Measurements from ENCODE around the gene ANKRD11. TPM values are rescaled to one million over a fixed set of nuclear protein-coding genes. Genes with fewer than 3 reads are reported as not detected.
A peak's percentile ranks its signal among the peaks of the same experiment; 100 is the strongest.

Gene ANKRD11
- total RNA-seq, 1 donor from 2014 or later: 165 TPM

DNA sequence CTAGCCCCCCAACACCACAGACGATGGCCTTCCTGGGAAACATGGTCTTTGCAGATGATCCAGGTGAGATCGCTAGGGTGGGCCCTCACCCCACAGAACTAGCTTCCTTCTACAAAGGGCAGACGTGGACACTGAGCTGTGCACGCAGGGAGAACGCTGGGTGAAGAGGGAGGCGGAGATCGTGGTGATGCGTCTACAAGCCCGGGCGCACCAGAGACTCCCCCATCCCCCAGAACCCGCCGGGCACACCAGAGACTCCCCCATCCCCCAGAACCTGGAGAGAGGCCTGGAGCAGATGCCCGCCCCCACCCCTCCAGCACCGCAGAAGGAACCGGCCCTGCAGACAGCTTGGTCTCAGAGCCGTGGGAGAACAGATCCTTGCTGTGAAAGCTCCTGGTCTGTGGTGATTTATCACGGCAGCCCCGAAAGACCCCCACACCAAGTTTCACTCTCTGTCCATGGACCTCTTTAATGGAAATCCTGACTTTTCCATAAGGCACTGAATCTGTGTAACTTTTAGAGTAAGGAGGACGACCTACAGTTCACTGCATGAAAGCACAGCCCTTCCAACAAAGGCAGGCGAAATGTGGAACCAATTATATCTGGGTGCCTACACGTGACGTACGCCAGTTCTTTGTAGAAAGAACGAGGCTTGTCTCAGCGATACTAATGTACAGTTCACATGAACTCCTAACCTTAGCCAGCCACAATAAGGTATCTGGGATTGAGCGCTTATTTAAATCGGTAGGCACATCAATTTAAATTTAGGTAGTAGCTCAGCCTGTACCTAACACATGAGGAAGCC is 88.5 kb downstream of the ANKRD11 start:
- Mint-ChIP-seq H3K4me1 (ENCODE audit: unreplicated experiment) (peaks cover 51% of the 10 kb centered on the region), H3K9me3 (ENCODE audit: unreplicated experiment) (no peaks in the 10 kb centered on the region), H3K4me3 (ENCODE audit: unreplicated experiment) (peak overlapping the region; percentile 35), H3K36me3 (ENCODE audit: low read depth, unreplicated experiment) (peaks cover 10% of the 10 kb centered on the region), H3K27ac (ENCODE audit: unreplicated experiment) (peak overlapping the region; percentile 40), H3K27me3 (ENCODE audit: unreplicated experiment) (peaks cover 20% of the 10 kb centered on the region)
- no peak for DNase-seq (ENCODE audit: low spot score)
- TF ChIP-seq, protein P1, sequence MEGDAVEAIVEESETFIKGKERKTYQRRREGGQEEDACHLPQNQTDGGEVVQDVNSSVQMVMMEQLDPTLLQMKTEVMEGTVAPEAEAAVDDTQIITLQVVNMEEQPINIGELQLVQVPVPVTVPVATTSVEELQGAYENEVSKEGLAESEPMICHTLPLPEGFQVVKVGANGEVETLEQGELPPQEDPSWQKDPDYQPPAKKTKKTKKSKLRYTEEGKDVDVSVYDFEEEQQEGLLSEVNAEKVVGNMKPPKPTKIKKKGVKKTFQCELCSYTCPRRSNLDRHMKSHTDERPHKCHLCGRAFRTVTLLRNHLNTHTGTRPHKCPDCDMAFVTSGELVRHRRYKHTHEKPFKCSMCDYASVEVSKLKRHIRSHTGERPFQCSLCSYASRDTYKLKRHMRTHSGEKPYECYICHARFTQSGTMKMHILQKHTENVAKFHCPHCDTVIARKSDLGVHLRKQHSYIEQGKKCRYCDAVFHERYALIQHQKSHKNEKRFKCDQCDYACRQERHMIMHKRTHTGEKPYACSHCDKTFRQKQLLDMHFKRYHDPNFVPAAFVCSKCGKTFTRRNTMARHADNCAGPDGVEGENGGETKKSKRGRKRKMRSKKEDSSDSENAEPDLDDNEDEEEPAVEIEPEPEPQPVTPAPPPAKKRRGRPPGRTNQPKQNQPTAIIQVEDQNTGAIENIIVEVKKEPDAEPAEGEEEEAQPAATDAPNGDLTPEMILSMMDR (IDR thresholded peaks at IDR 0.05; ENCODE audit: unreplicated experiment): no peak

DNA sequence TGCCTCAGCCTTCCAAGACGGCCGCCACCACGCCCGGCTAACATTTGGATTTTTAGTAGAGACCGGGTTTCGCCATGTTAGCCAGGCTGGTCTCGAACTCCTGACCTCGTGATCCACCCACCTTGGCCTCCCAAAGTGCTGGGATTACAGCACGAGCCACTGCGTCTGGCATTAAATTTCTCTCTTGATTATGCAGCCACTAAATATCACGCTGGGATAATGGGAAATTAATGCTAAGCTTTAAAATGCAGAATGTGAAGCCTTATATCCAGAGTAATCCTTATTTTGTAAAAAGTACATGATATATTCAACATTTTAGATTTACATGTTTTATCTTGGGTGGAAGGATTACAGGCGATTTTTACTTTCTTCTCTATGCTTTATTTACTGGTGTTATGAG is 89.2 kb downstream of the ANKRD11 start:
- TF ChIP-seq, protein P1 (IDR thresholded peaks at IDR 0.05; ENCODE audit: unreplicated experiment): no peak
- peak overlapping the region; percentile 35 for H3K4me3 Mint-ChIP-seq (ENCODE audit: unreplicated experiment)
- H3K36me3 Mint-ChIP-seq (ENCODE audit: low read depth, unreplicated experiment): peaks cover 10% of the 10 kb centered on the region
- DNase-seq (ENCODE audit: low spot score): no peak
- H3K9me3 Mint-ChIP-seq (ENCODE audit: unreplicated experiment): no peaks in the 10 kb centered on the region
- H3K4me1 Mint-ChIP-seq (ENCODE audit: unreplicated experiment): peaks cover 47% of the 10 kb centered on the region
- H3K27me3 Mint-ChIP-seq (ENCODE audit: unreplicated experiment): peaks cover 16% of the 10 kb centered on the region
- H3K27ac Mint-ChIP-seq (ENCODE audit: unreplicated experiment): peak overlapping the region; percentile 40

DNA sequence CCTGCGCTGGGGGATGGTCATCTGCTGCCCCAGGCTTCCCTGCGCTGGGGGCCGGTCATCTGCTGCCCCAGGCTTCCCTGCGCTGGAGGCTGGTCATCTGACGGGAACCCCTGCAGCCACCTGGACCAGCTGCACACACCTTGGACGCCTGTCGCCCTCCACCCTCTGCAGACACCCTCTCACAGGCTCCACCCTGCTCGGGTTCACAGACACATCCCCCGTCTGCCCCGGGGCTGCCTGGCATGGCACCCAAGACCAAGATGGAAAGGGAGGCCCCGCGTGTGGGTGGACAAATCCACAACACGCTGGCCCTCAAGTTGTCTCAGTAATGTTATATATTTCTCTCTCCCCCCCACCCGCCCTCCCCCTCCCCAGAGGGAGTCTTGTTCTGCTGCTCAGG is 89.6 kb downstream of the ANKRD11 start:
- peaks cover 10% of the 10 kb centered on the region for H3K36me3 Mint-ChIP-seq (ENCODE audit: low read depth, unreplicated experiment)
- no peak overlapping the region for H3K27ac Mint-ChIP-seq (ENCODE audit: unreplicated experiment)
- TF ChIP-seq, protein P1 (IDR thresholded peaks at IDR 0.05; ENCODE audit: unreplicated experiment): no peak
- no peak for DNase-seq (ENCODE audit: low spot score)
- peaks cover 46% of the 10 kb centered on the region for H3K4me1 Mint-ChIP-seq (ENCODE audit: unreplicated experiment)
- no peaks in the 10 kb centered on the region for H3K9me3 Mint-ChIP-seq (ENCODE audit: unreplicated experiment)
- no peak overlapping the region for H3K4me3 Mint-ChIP-seq (ENCODE audit: unreplicated experiment)
- H3K27me3 Mint-ChIP-seq (ENCODE audit: unreplicated experiment): peaks cover 15% of the 10 kb centered on the region

DNA sequence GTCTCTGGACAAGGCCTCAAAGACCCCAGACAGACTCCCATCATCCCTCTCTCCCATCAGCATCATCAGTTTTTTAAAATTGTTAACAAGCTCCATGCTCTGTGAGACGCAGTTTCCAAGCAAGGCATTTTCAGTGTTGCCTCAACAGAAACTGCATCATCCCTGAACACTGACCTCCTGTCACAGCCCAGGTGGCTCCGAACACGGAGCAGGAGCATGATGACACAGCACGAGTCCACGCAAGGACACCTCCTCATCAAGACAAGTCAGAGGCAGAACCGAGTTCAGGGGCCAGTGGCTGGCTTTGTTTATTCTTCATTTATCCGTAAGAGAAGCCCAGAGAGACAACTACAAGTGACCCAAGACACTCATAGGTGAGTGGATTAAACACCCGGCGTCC is 91.4 kb downstream of the ANKRD11 start:
- H3K4me1 Mint-ChIP-seq (ENCODE audit: unreplicated experiment): peaks cover 47% of the 10 kb centered on the region
- TF ChIP-seq, protein P1 (IDR thresholded peaks at IDR 0.05; ENCODE audit: unreplicated experiment): no peak
- H3K27me3 Mint-ChIP-seq (ENCODE audit: unreplicated experiment): peaks cover 10% of the 10 kb centered on the region
- peak overlapping the region; percentile 66 for H3K27ac Mint-ChIP-seq (ENCODE audit: unreplicated experiment)
- H3K36me3 Mint-ChIP-seq (ENCODE audit: low read depth, unreplicated experiment): peaks cover 10% of the 10 kb centered on the region
- no peak for DNase-seq (ENCODE audit: low spot score)
- H3K9me3 Mint-ChIP-seq (ENCODE audit: unreplicated experiment): no peaks in the 10 kb centered on the region
- H3K4me3 Mint-ChIP-seq (ENCODE audit: unreplicated experiment): peak overlapping the region; percentile 44

DNA sequence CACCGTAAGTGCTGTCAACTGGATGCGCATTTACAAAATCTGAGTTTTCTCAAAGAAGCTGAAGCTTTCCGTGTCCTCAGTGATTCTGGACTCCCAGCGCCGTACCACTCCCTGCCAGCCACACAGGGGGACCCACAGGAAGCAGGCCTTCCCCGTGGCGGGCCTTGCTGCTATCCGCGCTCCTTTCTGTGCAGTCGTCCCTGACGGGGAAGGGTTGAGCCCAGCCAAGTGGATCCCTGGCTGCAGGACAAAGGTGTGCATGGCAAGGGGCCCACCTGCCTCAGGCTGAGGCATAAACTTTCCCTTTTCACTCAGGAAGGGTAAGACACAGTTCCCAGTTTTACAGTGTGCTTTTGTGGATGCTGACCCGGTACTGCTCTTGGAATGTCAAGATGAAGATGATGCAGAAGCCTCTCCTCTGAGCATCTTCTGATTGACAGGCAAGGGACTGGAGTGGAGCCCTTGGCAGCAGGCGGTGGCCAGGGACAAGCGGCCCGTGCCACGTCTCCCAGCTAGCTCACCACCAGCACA is 93.0 kb downstream of the ANKRD11 start:
- Mint-ChIP-seq H3K4me3 (ENCODE audit: unreplicated experiment) (no peak overlapping the region), H3K27me3 (ENCODE audit: unreplicated experiment) (peaks cover 9% of the 10 kb centered on the region), H3K27ac (ENCODE audit: unreplicated experiment) (no peak overlapping the region), H3K9me3 (ENCODE audit: unreplicated experiment) (no peaks in the 10 kb centered on the region), H3K4me1 (ENCODE audit: unreplicated experiment) (peaks cover 48% of the 10 kb centered on the region), H3K36me3 (ENCODE audit: low read depth, unreplicated experiment) (peaks cover 10% of the 10 kb centered on the region)
- no peak for DNase-seq (ENCODE audit: low spot score)
- TF ChIP-seq, protein P1 (IDR thresholded peaks at IDR 0.05; ENCODE audit: unreplicated experiment): no peak
